Nephron (organoid): ENCODE results near the gene RFX7.

Source experiments
- H3K27ac Mint-ChIP-seq, 3 experiments: 2 replicates each; pipeline ENCODE4 v1.8.0; 2020; ENCODE audit warnings: mixed read lengths in 3 of 3, mild to moderate bottlenecking in 2 of 3, moderate library complexity in 1 of 3
- H3K27me3 Mint-ChIP-seq: 2 replicates; pipeline ENCODE4 v1.8.0; 2021; ENCODE audit warnings: low read depth, mild to moderate bottlenecking, moderate library complexity, mixed read lengths
- H3K36me3 Mint-ChIP-seq: 2 replicates; pipeline ENCODE4 v1.8.0; 2020; ENCODE audit warnings: low read depth, mixed read lengths
- H3K4me1 Mint-ChIP-seq: 2 replicates; pipeline ENCODE4 v1.8.0; 2020; ENCODE audit warnings: mixed read lengths
- H3K4me3 Mint-ChIP-seq, 3 experiments: 2 replicates each; pipeline ENCODE4 v1.8.0; 2020; ENCODE audit warnings: mild to moderate bottlenecking in 3 of 3, mixed read lengths in 3 of 3, moderate library complexity in 2 of 3
- H3K9me3 Mint-ChIP-seq: 2 replicates; pipeline ENCODE4 v1.8.0; 2020; ENCODE audit warnings: mixed read lengths
- CTCF ChIP-seq, 3 experiments: fragments of 200-600 bp; sonication (generic); IDR thresholded peaks; one replicate each; pipeline ENCODE4 v1.5.0; 2021; ENCODE audit warnings: antibody characterized with exemption in 3 of 3; ENCODE audit not compliant: unreplicated experiment in 3 of 3

Gene RFX7

GRCh38 chr15:56243163-56244037 is at the start of gene RFX7:
TSS of gene RFX7 (minus strand) at chr15:56243879. CDS start at chr15:56243285, 594 bp downstream.
- H3K4me3 Mint-ChIP-seq = peak within 1 kb of the TSS; percentile 95 to 100 (median 98)

DNA sequence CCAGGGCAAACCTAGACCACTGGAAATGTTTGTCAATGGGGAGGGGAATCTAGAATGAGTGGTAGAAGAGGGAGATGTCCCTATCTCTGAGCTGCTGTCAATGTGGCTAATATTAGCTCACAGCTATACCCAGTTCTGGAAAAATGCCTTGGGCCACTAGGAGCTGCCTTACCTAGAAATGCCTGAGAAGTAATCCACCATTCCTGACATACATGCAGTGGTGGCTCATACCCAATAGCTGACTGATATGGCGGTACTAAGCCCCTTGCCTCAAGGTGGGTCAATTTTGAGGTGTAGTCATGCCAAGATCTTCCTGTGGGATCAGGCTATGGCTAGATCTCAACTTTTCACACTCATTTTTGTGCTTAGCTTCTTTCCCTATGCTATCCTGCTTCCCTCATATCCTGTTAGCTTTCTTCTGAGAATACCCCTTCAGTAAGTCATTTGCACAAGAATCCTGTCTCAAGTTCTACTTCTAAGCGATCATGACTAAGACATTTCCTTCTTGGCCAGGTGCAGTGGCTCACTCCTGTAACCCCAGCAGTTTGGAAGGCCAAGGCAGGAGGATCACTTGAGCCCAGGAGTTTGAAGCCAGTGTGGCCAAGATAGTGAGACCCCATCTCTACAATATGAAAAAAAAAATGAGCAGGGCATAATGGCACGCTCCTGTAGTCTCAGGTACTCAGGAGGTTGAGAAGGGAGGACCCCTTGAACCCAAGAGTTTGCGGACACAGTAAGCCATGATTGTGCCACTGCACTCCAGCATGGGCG is 49.1 kb upstream of the RFX7 start:
- Mint-ChIP-seq H3K4me1 (no peaks in the 10 kb centered on the region), H3K27ac (no peak overlapping the region), H3K9me3 (peaks cover 11% of the 10 kb centered on the region), H3K27me3 (no peaks in the 10 kb centered on the region), H3K36me3 (no peaks in the 10 kb centered on the region), H3K4me3 (no peak overlapping the region)
- no peak for TF ChIP-seq CTCF (IDR thresholded peaks at IDR 0.05; ENCODE audit: unreplicated experiment in 3 of 3)

More at GRCh38 chr15:56243163-56244037, at the start of gene RFX7:
- Mint-ChIP-seq H3K9me3 (no peaks in the 10 kb centered on the region), H3K4me1 (peaks cover 30% of the 10 kb centered on the region), H3K27me3 (no peaks in the 10 kb centered on the region), H3K36me3 (peaks cover 16% of the 10 kb centered on the region), H3K27ac (peak within 1 kb of the TSS; percentile 98 to 99 (median 99))
- no peak for TF ChIP-seq CTCF (IDR thresholded peaks at IDR 0.05; ENCODE audit: unreplicated experiment in 3 of 3)

DNA sequence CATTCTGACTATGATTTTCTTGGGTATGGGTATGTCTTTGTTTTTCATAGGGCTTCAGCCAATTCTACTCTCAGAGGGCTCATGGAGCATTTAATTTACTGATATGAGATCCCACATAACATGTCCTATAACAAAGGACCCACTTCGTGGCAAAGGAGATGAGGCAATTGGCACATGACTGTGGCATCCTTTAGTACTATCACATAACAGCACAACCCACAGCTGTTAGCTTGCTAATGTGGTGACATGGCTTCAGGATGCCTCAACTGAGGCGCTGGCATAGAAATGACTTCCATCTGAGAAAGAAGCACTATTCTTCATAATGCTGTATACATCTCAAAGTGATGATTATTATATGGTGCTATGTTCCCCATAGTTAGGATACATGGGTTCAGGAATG is 48.1 kb upstream of the RFX7 start:
- Mint-ChIP-seq H3K27ac (no peak overlapping the region), H3K27me3 (no peaks in the 10 kb centered on the region), H3K4me1 (no peaks in the 10 kb centered on the region), H3K4me3 (no peak overlapping the region), H3K36me3 (no peaks in the 10 kb centered on the region), H3K9me3 (peaks cover 11% of the 10 kb centered on the region)
- no peak for TF ChIP-seq CTCF (IDR thresholded peaks at IDR 0.05; ENCODE audit: unreplicated experiment in 3 of 3)

DNA sequence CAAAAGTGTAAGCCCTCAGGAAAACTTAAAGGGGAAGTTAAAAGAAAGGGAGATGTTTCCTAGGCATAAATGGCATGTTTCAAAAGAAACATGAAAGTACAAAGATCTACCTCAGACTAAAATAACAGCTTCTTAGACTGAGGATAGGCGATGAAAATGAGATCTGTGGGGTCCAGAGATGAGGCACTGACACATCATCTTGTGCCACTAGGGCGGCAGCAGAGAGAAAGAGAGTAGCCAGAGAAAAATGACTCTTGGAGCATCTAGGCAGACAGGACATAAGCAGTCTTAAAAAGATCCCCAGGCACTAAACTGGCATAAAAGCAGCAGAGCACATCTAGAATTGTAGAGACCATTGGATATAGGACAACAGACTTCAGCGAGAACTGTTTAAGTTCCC is 42.5 kb upstream of the RFX7 start:
- Mint-ChIP-seq H3K27ac (no peak overlapping the region), H3K9me3 (peaks cover 11% of the 10 kb centered on the region), H3K4me1 (no peaks in the 10 kb centered on the region), H3K4me3 (no peak overlapping the region), H3K27me3 (no peaks in the 10 kb centered on the region), H3K36me3 (no peaks in the 10 kb centered on the region)
- no peak for TF ChIP-seq CTCF (IDR thresholded peaks at IDR 0.05; ENCODE audit: unreplicated experiment in 3 of 3)

DNA sequence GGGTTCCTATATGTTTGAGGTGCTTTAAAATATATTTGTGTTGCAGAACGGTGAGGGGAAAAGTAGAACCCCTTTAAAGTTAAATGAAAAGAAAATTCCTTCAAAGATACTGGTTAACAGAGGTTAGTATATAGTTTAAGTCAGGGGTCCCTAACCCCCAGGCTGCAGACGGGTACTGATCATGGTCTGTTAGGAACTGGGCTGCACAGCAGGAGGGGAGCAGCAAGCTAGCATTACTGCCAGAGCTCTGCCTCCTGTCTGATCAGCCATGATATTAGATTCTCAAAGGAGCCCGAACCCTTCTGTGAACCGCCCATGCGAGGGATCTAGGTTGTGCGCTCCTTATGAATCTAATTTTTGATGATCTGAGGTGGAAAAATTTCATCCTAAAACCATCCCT is 37.5 kb upstream of the RFX7 start:
- Mint-ChIP-seq H3K27me3 (no peaks in the 10 kb centered on the region), H3K4me3 (no peak overlapping the region), H3K9me3 (peaks cover 21% of the 10 kb centered on the region), H3K4me1 (no peaks in the 10 kb centered on the region), H3K36me3 (no peaks in the 10 kb centered on the region), H3K27ac (no peak overlapping the region)
- no peak for TF ChIP-seq CTCF (IDR thresholded peaks at IDR 0.05; ENCODE audit: unreplicated experiment in 3 of 3)
